H9 (cell line): ENCODE measurements around the gene FAM20A. TPM values are rescaled to one million over a fixed set of nuclear protein-coding genes. Genes with fewer than 3 reads are reported as not detected.

ENCODE experiments used
- DNase-seq: peaks from one replicate; pipeline ENCODE4 v3.0.0-alpha.2; 2017
- H2AFZ ChIP-seq: one replicate; pipeline ENCODE4 v1.6.1; 2013; ENCODE audit warnings: mild to moderate bottlenecking, low read length, control low read depth, moderate library complexity
- H2AK5ac ChIP-seq: 2 replicates; pipeline ENCODE4 v1.6.1; 2013; ENCODE audit warnings: low read length, control low read depth, mixed read lengths; ENCODE audit not compliant: insufficient read length
- H2BK120ac ChIP-seq: one replicate; pipeline ENCODE4 v1.6.1; 2013; ENCODE audit warnings: low read depth, mild to moderate bottlenecking, low read length, control low read depth, inconsistent platforms; ENCODE audit not compliant: poor library complexity, severe bottlenecking
- H2BK12ac ChIP-seq: 2 replicates; pipeline ENCODE4 v1.6.1; 2013; ENCODE audit warnings: low read length, control low read depth, mixed read lengths, low read depth; ENCODE audit not compliant: insufficient read length
- H2BK15ac ChIP-seq: 2 replicates; pipeline ENCODE4 v1.6.1; 2013; ENCODE audit warnings: low read depth, low read length, control low read depth
- H2BK20ac ChIP-seq: one replicate; pipeline ENCODE4 v1.6.1; 2013; ENCODE audit warnings: low read depth, mild to moderate bottlenecking, low read length, control low read depth, inconsistent platforms; ENCODE audit not compliant: poor library complexity, severe bottlenecking
- H2BK5ac ChIP-seq: 2 replicates; pipeline ENCODE4 v1.6.1; 2013; ENCODE audit warnings: low read length, control low read depth, mixed read lengths; ENCODE audit not compliant: insufficient read length
- H3K14ac ChIP-seq: 2 replicates; pipeline ENCODE4 v1.6.1; 2013; ENCODE audit warnings: low read length, control low read depth; ENCODE audit not compliant: insufficient read depth
- H3K18ac ChIP-seq: 2 replicates; pipeline ENCODE4 v1.6.1; 2013; ENCODE audit warnings: low read depth, mild to moderate bottlenecking, mixed read lengths, low read length, control low read depth; ENCODE audit not compliant: insufficient read length
- H3K23ac ChIP-seq: 2 replicates; pipeline ENCODE4 v1.6.1; 2013; ENCODE audit warnings: low read length, control low read depth, mixed read lengths, low read depth; ENCODE audit not compliant: insufficient read length
- H3K23me2 ChIP-seq: 2 replicates; pipeline ENCODE4 v1.6.1; 2013; ENCODE audit warnings: low read depth, mild to moderate bottlenecking, mixed read lengths, low read length, control low read depth; ENCODE audit not compliant: insufficient read length, poor library complexity, severe bottlenecking
- H3K27ac ChIP-seq: 2 replicates; pipeline ENCODE4 v1.5.1; 2013; ENCODE audit warnings: low read length, control low read depth, mixed read lengths, low read depth; ENCODE audit not compliant: insufficient read length
- H3K27me3 ChIP-seq: 2 replicates; pipeline ENCODE4 v1.6.1; 2013; ENCODE audit warnings: low read length, control low read depth, inconsistent platforms; ENCODE audit not compliant: insufficient read depth
- H3K4ac ChIP-seq: 2 replicates; pipeline ENCODE4 v1.6.1; 2013; ENCODE audit warnings: low read depth, mild to moderate bottlenecking, control low read depth, inconsistent platforms, low read length, moderate library complexity
- H3K4me1 ChIP-seq: 2 replicates; pipeline ENCODE4 v1.6.1; 2013; ENCODE audit warnings: low read length, control low read depth, inconsistent platforms; ENCODE audit not compliant: insufficient read depth
- H3K4me2 ChIP-seq: 2 replicates; pipeline ENCODE4 v1.6.1; 2013; ENCODE audit warnings: low read length, control low read depth, mixed read lengths; ENCODE audit not compliant: insufficient read length, insufficient read depth
- H3K56ac ChIP-seq: 2 replicates; pipeline ENCODE4 v1.6.1; 2013; ENCODE audit warnings: low read depth, mild to moderate bottlenecking, mixed read lengths, low read length, control low read depth; ENCODE audit not compliant: insufficient read length
- H3K79me1 ChIP-seq: 2 replicates; pipeline ENCODE4 v1.6.1; 2013; ENCODE audit warnings: low read depth, mild to moderate bottlenecking, moderate library complexity, low read length, control low read depth, inconsistent platforms; ENCODE audit not compliant: insufficient read depth, poor library complexity, severe bottlenecking
- H3K79me2 ChIP-seq: 2 replicates; pipeline ENCODE4 v1.6.1; 2013; ENCODE audit warnings: low read length, control low read depth, inconsistent platforms; ENCODE audit not compliant: insufficient read depth
- H3K9ac ChIP-seq: 2 replicates; pipeline ENCODE4 v1.6.1; 2013; ENCODE audit warnings: low read length, control low read depth, mixed read lengths; ENCODE audit not compliant: insufficient read length; ENCODE audit errors: extremely low read depth
- H3K9me3 ChIP-seq: one replicate; pipeline ENCODE4 v1.6.1; 2013; ENCODE audit warnings: low read depth, low read length, inconsistent platforms; ENCODE audit not compliant: control insufficient read depth
- H3T11ph ChIP-seq: one replicate; pipeline ENCODE4 v1.6.1; 2013; ENCODE audit warnings: mild to moderate bottlenecking, low read length, control low read depth, inconsistent platforms
- H4K20me1 ChIP-seq: one replicate; pipeline ENCODE4 v1.6.1; 2013; ENCODE audit not compliant: control insufficient read depth, insufficient read length, insufficient read depth
- H4K5ac ChIP-seq: 2 replicates; pipeline ENCODE4 v1.6.1; 2013; ENCODE audit warnings: low read depth, mild to moderate bottlenecking, mixed read lengths, low read length, control low read depth; ENCODE audit not compliant: insufficient read length
- H4K8ac ChIP-seq: replicated peaks from 2 replicates; pipeline ENCODE4 v1.6.1; 2013; ENCODE audit warnings: low read length, control low read depth, mixed read lengths, low read depth; ENCODE audit not compliant: insufficient read length
- H4K91ac ChIP-seq: 2 replicates; pipeline ENCODE4 v1.6.1; 2013; ENCODE audit warnings: low read depth, mild to moderate bottlenecking, moderate library complexity, mixed read lengths, low read length, control low read depth; ENCODE audit not compliant: insufficient read length
- H3K27ac Mint-ChIP-seq, 3 experiments: 2 replicates in 2 of 3; 3 replicates in 1 of 3; pipeline ENCODE4 v1.8.0; 2020 to 2021; ENCODE audit warnings: mixed read lengths in 3 of 3, mild to moderate bottlenecking in 1 of 3, moderate library complexity in 1 of 3
- H3K27me3 Mint-ChIP-seq: 2 replicates; pipeline ENCODE4 v1.8.0; 2021; ENCODE audit warnings: low read depth, mild to moderate bottlenecking, moderate library complexity, mixed read lengths
- H3K36me3 Mint-ChIP-seq, 3 experiments: 2 replicates in 2 of 3; 3 replicates in 1 of 3; pipeline ENCODE4 v1.8.0; 2020 to 2021; ENCODE audit warnings: low read depth in 3 of 3, mixed read lengths in 3 of 3; ENCODE audit not compliant: insufficient read depth in 1 of 3
- H3K4me1 Mint-ChIP-seq, 2 experiments: 2 replicates each; pipeline ENCODE4 v1.8.0; 2020; ENCODE audit warnings: mixed read lengths in 2 of 2
- H3K4me3 Mint-ChIP-seq, 2 experiments: 2 replicates in 1 of 2; 3 replicates in 1 of 2; pipeline ENCODE4 v1.8.0; 2020 to 2021; ENCODE audit warnings: mild to moderate bottlenecking in 2 of 2, mixed read lengths in 2 of 2, moderate library complexity in 1 of 2
- H3K9me3 Mint-ChIP-seq, 2 experiments: 2 replicates in 1 of 2; 3 replicates in 1 of 2; pipeline ENCODE4 v1.8.0; 2020; ENCODE audit warnings: mild to moderate bottlenecking in 2 of 2, mixed read lengths in 2 of 2, moderate library complexity in 1 of 2
- CTCF ChIP-seq: fragments of 200-600 bp; sonication (generic); conservative IDR thresholded peaks from 3 replicates; pipeline ENCODE4 v1.8.0; 2021; ENCODE audit warnings: antibody characterized with exemption, mild to moderate bottlenecking
- WGBS: extraction: QIAGEN DNeasy Blood & Tissue Kit; methylation state at CpG from one replicate; pipeline ENCODE4 v1.1.7; 2013; ENCODE audit warnings: missing lambda C conversion rate, low lambda C conversion rate, mixed read lengths; ENCODE audit not compliant: insufficient read length; ENCODE audit errors: extremely low coverage; 5-methylcytosine and 5-hydroxymethylcytosine counted together
- total RNA-seq: library from RNA; stranded (reverse); gene quantifications from 2 replicates; pipeline ENCODE4 v1.2.1, GENCODE V29; 2021

FAM20A gene
- total RNA-seq, 1 experiment from 2014 or later = 34.4 TPM

- no peak overlapping the region for H4K91ac ChIP-seq
- H3K9me3 Mint-ChIP-seq = peaks cover 33 to 35% of the 10 kb centered on the region in 2 experiments
- no peak overlapping the region for H3K4ac ChIP-seq
- no peak overlapping the region for H3K14ac ChIP-seq
- WGBS = no CpG with 5 or more reads among the region's 1 CpG
- H4K8ac ChIP-seq = no peak overlapping the region
- no peaks in the 10 kb centered on the region for H3K23me2 ChIP-seq
- H3K27me3 Mint-ChIP-seq = peaks cover 17% of the 10 kb centered on the region
- peaks cover 6 to 41% (median 33%) of the 10 kb centered on the region in 3 experiments for H3K36me3 Mint-ChIP-seq
- H2BK20ac ChIP-seq = no peak overlapping the region
- TF ChIP-seq CTCF = no peak
- no peak overlapping the region for H3T11ph ChIP-seq
- H3K4me1 Mint-ChIP-seq = peaks cover 30 to 33% of the 10 kb centered on the region in 2 experiments
- no peaks in the 10 kb centered on the region for H3K79me1 ChIP-seq
- H3K18ac ChIP-seq = no peak overlapping the region
- H2AK5ac ChIP-seq = no peak overlapping the region
- no peak for DNase-seq
- peaks cover 5% of the 10 kb centered on the region; the same call in 1 of the 2 replicates for H3K4me1 ChIP-seq
- no peaks in the 10 kb centered on the region for H4K20me1 ChIP-seq
- peaks cover 4% of the 10 kb centered on the region; the same call in 1 of the 2 replicates for H3K27me3 ChIP-seq
- H3K56ac ChIP-seq = no peak overlapping the region
- no peak overlapping the region for H4K5ac ChIP-seq
- H3K79me2 ChIP-seq = 0 out of 2 replicates have a peak, but pooled peaks cover 1% of the 10 kb centered on the region
- H3K27ac Mint-ChIP-seq = no peak overlapping the region
- no peak overlapping the region for H3K4me2 ChIP-seq
- no peak overlapping the region for H3K27ac ChIP-seq
- H3K9ac ChIP-seq = no peak overlapping the region
- H2BK15ac ChIP-seq = no peak overlapping the region
- no peak overlapping the region for H2BK120ac ChIP-seq
- H2AFZ ChIP-seq = no peak overlapping the region
- peaks cover 7% of the 10 kb centered on the region for H3K9me3 ChIP-seq
- H2BK12ac ChIP-seq = no peak overlapping the region
- H3K4me3 Mint-ChIP-seq = no peak overlapping the region
- no peak overlapping the region for H2BK5ac ChIP-seq
- H3K23ac ChIP-seq = no peak overlapping the region
Measured at GRCh38 chr17:68605914-68606313, 4.7 kb upstream of the FAM20A start.
